Ovary (tissue), 3 donors: Measurements from ENCODE around the gene FGF6.

Source experiments
- CTCF ChIP-seq, 3 donors: fragments of 450-650 bp in 2 of 3; fragments of 200-600 bp in 1 of 3; IDR thresholded peaks; one replicate each; pipeline versions ENCODE4 v1.5.1 to v1.8.0; 2016 to 2022; ENCODE audit warnings: antibody characterized with exemption in 3 of 3, mild to moderate bottlenecking in 1 of 3
- EP300 ChIP-seq: sonication (generic); formaldehyde crosslinking; IDR thresholded peaks from one replicate; pipeline ENCODE4 v1.6.1; 2017; ENCODE audit warnings: antibody characterized with exemption
- donor health status: DM: no; HTN: no; CAD: no.

- no peak for TF ChIP-seq CTCF (IDR thresholded peaks at IDR 0.05)
- TF ChIP-seq EP300: no peak
These were observed 58.0 kb downstream of the FGF6 start for GRCh38 chr12:4387607-4388006.
